Stimulated activated CD8-positive, alpha-beta memory T cell treated with anti-CD3 and anti-CD28 coated beads, Interleukin-4, amount 100 ng/mL, for 24 hours (primary cell): Measurements from ENCODE around the gene SERPINA4.
"Not testable (repeated sequence)": the region's sequence is repeated elsewhere in the genome, so short reads cannot be mapped to it uniquely, and the experiment has no call there.

Experiments
- DNase-seq: peaks from one replicate; pipeline ENCODE4 v3.0.0-alpha.2; 2020; ENCODE audit warnings: low read depth

The SERPINA4 gene

GRCh38 chr14:94592457-94592856, 31.2 kb downstream of the SERPINA4 start:
- no peak for DNase-seq

- DNase-seq = no peak
Measured at GRCh38 chr14:94593376-94593748, 32.1 kb downstream of the SERPINA4 start.

- DNase-seq = no peak
Measured at GRCh38 chr14:94593749-94594431, 32.6 kb downstream of the SERPINA4 start.

- no peak for DNase-seq
Measured at GRCh38 chr14:94594441-94594840, 33.2 kb downstream of the SERPINA4 start.

GRCh38 chr14:94595912-94596311, 34.7 kb downstream of the SERPINA4 start:
- DNase-seq = no peak

GRCh38 chr14:94596361-94596760, 35.1 kb downstream of the SERPINA4 start:
- DNase-seq = no peak

- no peak for DNase-seq
Measured at GRCh38 chr14:94597788-94598187, 36.5 kb downstream of the SERPINA4 start.

- no peak for DNase-seq
Measured at GRCh38 chr14:94598506-94598815, 37.2 kb downstream of the SERPINA4 start.

GRCh38 chr14:94598816-94599655, 37.8 kb downstream of the SERPINA4 start:
- no peak for DNase-seq

- DNase-seq = no peak
Measured at GRCh38 chr14:94599656-94600004, 38.4 kb downstream of the SERPINA4 start.

GRCh38 chr14:94600148-94600545, 38.9 kb downstream of the SERPINA4 start:
- no peak for DNase-seq

GRCh38 chr14:94601884-94602391, 40.7 kb downstream of the SERPINA4 start:
- no peak for DNase-seq

- no peak for DNase-seq
Measured at GRCh38 chr14:94602722-94603121, 41.5 kb downstream of the SERPINA4 start.

GRCh38 chr14:94605361-94605760, 44.1 kb downstream of the SERPINA4 start:
- no peak for DNase-seq

- not testable (repeated sequence) for DNase-seq
Measured at GRCh38 chr14:94608966-94609365, 47.7 kb downstream of the SERPINA4 start.

GRCh38 chr14:94611179-94611578, 49.9 kb downstream of the SERPINA4 start:
- no peak for DNase-seq

GRCh38 chr14:94612174-94612573, 50.9 kb downstream of the SERPINA4 start, which contains the start of gene SERPINA3:
TSS of gene SERPINA3 (plus strand) at chr14:94612391. CDS start at chr14:94614442, 2,051 bp downstream.
- DNase-seq = no peak

GRCh38 chr14:94612580-94613554, 51.6 kb downstream of the SERPINA4 start:
- DNase-seq = no peak

GRCh38 chr14:94613720-94614644, 52.7 kb downstream of the SERPINA4 start:
- DNase-seq = no peak

- DNase-seq = no peak
Measured at GRCh38 chr14:94614802-94615201, 53.6 kb downstream of the SERPINA4 start.

GRCh38 chr14:94615254-94615653, 54.0 kb downstream of the SERPINA4 start:
- DNase-seq = no peak
